SK-N-SH treated with all-trans-retinoic acid at 6 μM for 48 hours (cell line): Measurements from ENCODE around the gene AP1G2.
"Not testable (repeated sequence)": the region's sequence is repeated elsewhere in the genome, so short reads cannot be mapped to it uniquely, and the experiment has no call there.

Source experiments
- ATAC-seq: fragments of 200-7000 bp; cut with Tn5 transposase; 3 replicates; pipeline ENCODE4 v1.9.1; 2020; ENCODE audit warnings: mild to moderate bottlenecking, moderate library complexity
- ARNTL ChIP-seq: fragments of 450-650 bp; formaldehyde crosslinking; IDR thresholded peaks from 2 replicates; pipeline ENCODE4 v1.5.0; 2020; ENCODE audit warnings: low read depth, mild to moderate bottlenecking, moderate library complexity, borderline replicate concordance
- BACH2 ChIP-seq: fragments of 250-450 bp; sonication (Bioruptor Pico); IDR thresholded peaks from 2 replicates; pipeline ENCODE4 v1.9.0; 2021; ENCODE audit warnings: mild to moderate bottlenecking, borderline replicate concordance
- CSDC2 ChIP-seq: fragments of 250-450 bp; sonication (Bioruptor Pico); IDR thresholded peaks from 2 replicates; pipeline ENCODE4 v1.5.0; 2020; ENCODE audit warnings: mild to moderate bottlenecking, moderate library complexity
- ESRRG ChIP-seq: fragments of 250-450 bp; sonication (Bioruptor Pico); IDR thresholded peaks from 2 replicates; pipeline ENCODE4 v1.6.1; 2021; ENCODE audit warnings: mild to moderate bottlenecking
- GLIS3 ChIP-seq: fragments of 250-450 bp; sonication (Bioruptor Pico); IDR thresholded peaks from 2 replicates; pipeline ENCODE4 v1.5.0; 2020; ENCODE audit warnings: mild to moderate bottlenecking, moderate library complexity
- ISL1 ChIP-seq: fragments of 250-450 bp; sonication (Bioruptor Pico); IDR thresholded peaks from 2 replicates; pipeline ENCODE4 v2.1.2; 2022; ENCODE audit warnings: mild to moderate bottlenecking, moderate library complexity
- OSR1 ChIP-seq: fragments of 250-450 bp; sonication (Bioruptor Pico); IDR thresholded peaks from 2 replicates; pipeline ENCODE4 v1.8.0; 2022; ENCODE audit warnings: moderate library complexity, mild to moderate bottlenecking, inconsistent platforms
- PPARA ChIP-seq: fragments of 250-450 bp; sonication (Bioruptor Pico); IDR thresholded peaks from 2 replicates; pipeline ENCODE4 v1.5.0; 2020; ENCODE audit warnings: mild to moderate bottlenecking, borderline replicate concordance
- RARB ChIP-seq: fragments of 250-450 bp; sonication (Bioruptor Pico); IDR thresholded peaks from 2 replicates; pipeline ENCODE4 v1.8.0; 2021; ENCODE audit warnings: mild to moderate bottlenecking, moderate library complexity
- SNAI2 ChIP-seq: fragments of 250-450 bp; sonication (Bioruptor Pico); IDR thresholded peaks from 2 replicates; pipeline ENCODE4 v1.5.0; 2020; ENCODE audit warnings: mild to moderate bottlenecking, moderate library complexity
- TCF4 ChIP-seq: fragments of 250-450 bp; sonication (Bioruptor Pico); IDR thresholded peaks from 2 replicates; pipeline ENCODE4 v1.8.0; 2021; ENCODE audit warnings: mild to moderate bottlenecking, moderate library complexity, borderline replicate concordance
- TOX ChIP-seq: fragments of 250-450 bp; sonication (Bioruptor Pico); IDR thresholded peaks from 2 replicates; pipeline ENCODE4 v1.8.0; 2021; ENCODE audit warnings: mild to moderate bottlenecking, moderate library complexity, borderline replicate concordance
- ZC3H10 ChIP-seq: fragments of 250-450 bp; sonication (Bioruptor Pico); IDR thresholded peaks from 2 replicates; pipeline ENCODE4 v1.5.1; 2021; ENCODE audit warnings: mild to moderate bottlenecking, moderate library complexity
- ZFP3 ChIP-seq: fragments of 250-450 bp; sonication (Bioruptor Pico); IDR thresholded peaks from 2 replicates; pipeline ENCODE4 v1.5.0; 2020; ENCODE audit warnings: mild to moderate bottlenecking, moderate library complexity
- ZFP30 ChIP-seq: fragments of 450-650 bp; formaldehyde crosslinking; IDR thresholded peaks from 2 replicates; pipeline ENCODE4 v1.5.0; 2022; ENCODE audit warnings: mild to moderate bottlenecking, moderate library complexity
- ZNF565 ChIP-seq: fragments of 450-650 bp; formaldehyde crosslinking; conservative IDR thresholded peaks from 2 replicates; pipeline ENCODE4 v1.5.0; 2020; ENCODE audit warnings: low read depth, mild to moderate bottlenecking, moderate library complexity
- ZNF70 ChIP-seq: fragments of 450-650 bp; formaldehyde crosslinking; IDR thresholded peaks from 2 replicates; pipeline ENCODE4 v1.5.0; 2020; ENCODE audit warnings: mild to moderate bottlenecking, moderate library complexity
- ZNF8 ChIP-seq: fragments of 450-650 bp; formaldehyde crosslinking; IDR thresholded peaks from 2 replicates; pipeline ENCODE4 v1.5.0; 2020; ENCODE audit warnings: mild to moderate bottlenecking, moderate library complexity
- TF ChIP-seq, protein P1 (sequence below): fragments of 250-450 bp; sonication (Bioruptor Pico); IDR thresholded peaks from 2 replicates; pipeline ENCODE4 v1.8.0; 2020; ENCODE audit warnings: mild to moderate bottlenecking, moderate library complexity, borderline replicate concordance
- TF ChIP-seq, protein P2 (sequence below): fragments of 250-450 bp; sonication (Bioruptor Pico); IDR thresholded peaks from 2 replicates; pipeline ENCODE4 v1.8.0; 2021; ENCODE audit warnings: low read depth, mild to moderate bottlenecking, moderate library complexity, borderline replicate concordance
- TF ChIP-seq, protein P3 (sequence below): fragments of 250-450 bp; sonication (Bioruptor Pico); IDR thresholded peaks from 2 replicates; pipeline ENCODE4 v1.5.1; 2020; ENCODE audit warnings: low read depth, mild to moderate bottlenecking, moderate library complexity
- TF ChIP-seq, protein P4 (sequence below): fragments of 250-450 bp; sonication (Bioruptor Pico); IDR thresholded peaks from 2 replicates; pipeline ENCODE4 v1.5.0; 2020; ENCODE audit warnings: mild to moderate bottlenecking, moderate library complexity
- TF ChIP-seq, protein P5 (sequence below): fragments of 250-450 bp; sonication (Bioruptor Pico); IDR thresholded peaks from 2 replicates; pipeline ENCODE4 v1.5.1; 2021; ENCODE audit warnings: mild to moderate bottlenecking, moderate library complexity

AP1G2 gene

DNA sequence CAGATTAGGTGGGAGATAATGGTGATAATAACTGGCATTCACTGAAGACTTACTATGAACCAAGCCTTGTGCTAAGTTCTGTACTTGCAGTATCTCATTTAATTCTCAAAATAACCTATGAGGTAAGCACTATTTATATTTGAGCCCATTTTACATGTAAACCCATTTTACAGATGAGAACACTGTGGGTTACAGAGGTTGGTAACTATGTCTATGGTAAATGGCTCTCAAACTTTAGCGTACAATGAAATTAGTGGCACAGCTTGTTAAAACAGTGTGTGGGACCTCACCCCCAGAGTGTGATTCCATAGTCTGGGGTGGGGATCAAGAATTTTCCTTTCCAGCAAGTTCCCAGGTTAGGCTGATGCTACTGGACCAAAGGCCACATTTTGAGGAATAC lies 33.2 kb upstream of the AP1G2 start:
- ATAC-seq, result no peak
- TF ChIP-seq BACH2 (CRISPR knock-in tag), result no peak
- TF ChIP-seq ARNTL (CRISPR knock-in tag), result no peak
- TF ChIP-seq, protein P1, sequence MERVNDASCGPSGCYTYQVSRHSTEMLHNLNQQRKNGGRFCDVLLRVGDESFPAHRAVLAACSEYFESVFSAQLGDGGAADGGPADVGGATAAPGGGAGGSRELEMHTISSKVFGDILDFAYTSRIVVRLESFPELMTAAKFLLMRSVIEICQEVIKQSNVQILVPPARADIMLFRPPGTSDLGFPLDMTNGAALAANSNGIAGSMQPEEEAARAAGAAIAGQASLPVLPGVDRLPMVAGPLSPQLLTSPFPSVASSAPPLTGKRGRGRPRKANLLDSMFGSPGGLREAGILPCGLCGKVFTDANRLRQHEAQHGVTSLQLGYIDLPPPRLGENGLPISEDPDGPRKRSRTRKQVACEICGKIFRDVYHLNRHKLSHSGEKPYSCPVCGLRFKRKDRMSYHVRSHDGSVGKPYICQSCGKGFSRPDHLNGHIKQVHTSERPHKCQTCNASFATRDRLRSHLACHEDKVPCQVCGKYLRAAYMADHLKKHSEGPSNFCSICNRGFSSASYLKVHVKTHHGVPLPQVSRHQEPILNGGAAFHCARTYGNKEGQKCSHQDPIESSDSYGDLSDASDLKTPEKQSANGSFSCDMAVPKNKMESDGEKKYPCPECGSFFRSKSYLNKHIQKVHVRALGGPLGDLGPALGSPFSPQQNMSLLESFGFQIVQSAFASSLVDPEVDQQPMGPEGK (CRISPR knock-in tag), result no peak
- TF ChIP-seq ISL1 (CRISPR knock-in tag), result no peak
- TF ChIP-seq, protein P2, sequence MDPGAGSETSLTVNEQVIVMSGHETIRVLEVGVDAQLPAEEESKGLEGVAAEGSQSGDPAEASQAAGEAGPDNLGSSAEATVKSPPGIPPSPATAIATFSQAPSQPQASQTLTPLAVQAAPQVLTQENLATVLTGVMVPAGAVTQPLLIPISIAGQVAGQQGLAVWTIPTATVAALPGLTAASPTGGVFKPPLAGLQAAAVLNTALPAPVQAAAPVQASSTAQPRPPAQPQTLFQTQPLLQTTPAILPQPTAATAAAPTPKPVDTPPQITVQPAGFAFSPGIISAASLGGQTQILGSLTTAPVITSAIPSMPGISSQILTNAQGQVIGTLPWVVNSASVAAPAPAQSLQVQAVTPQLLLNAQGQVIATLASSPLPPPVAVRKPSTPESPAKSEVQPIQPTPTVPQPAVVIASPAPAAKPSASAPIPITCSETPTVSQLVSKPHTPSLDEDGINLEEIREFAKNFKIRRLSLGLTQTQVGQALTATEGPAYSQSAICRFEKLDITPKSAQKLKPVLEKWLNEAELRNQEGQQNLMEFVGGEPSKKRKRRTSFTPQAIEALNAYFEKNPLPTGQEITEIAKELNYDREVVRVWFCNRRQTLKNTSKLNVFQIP (CRISPR knock-in tag), result no peak
- no peak for TF ChIP-seq ESRRG (CRISPR knock-in tag)
- no peak for TF ChIP-seq TCF4 (CRISPR knock-in tag)
- TF ChIP-seq ZFP3 (CRISPR knock-in tag), result no peak
- TF ChIP-seq, protein P3, sequence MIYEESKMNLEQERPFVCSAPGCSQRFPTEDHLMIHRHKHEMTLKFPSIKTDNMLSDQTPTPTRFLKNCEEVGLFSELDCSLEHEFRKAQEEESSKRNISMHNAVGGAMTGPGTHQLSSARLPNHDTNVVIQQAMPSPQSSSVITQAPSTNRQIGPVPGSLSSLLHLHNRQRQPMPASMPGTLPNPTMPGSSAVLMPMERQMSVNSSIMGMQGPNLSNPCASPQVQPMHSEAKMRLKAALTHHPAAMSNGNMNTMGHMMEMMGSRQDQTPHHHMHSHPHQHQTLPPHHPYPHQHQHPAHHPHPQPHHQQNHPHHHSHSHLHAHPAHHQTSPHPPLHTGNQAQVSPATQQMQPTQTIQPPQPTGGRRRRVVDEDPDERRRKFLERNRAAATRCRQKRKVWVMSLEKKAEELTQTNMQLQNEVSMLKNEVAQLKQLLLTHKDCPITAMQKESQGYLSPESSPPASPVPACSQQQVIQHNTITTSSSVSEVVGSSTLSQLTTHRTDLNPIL (CRISPR knock-in tag), result no peak
- TF ChIP-seq RARB (CRISPR knock-in tag), result no peak
- no peak for TF ChIP-seq GLIS3
- TF ChIP-seq, protein P4, sequence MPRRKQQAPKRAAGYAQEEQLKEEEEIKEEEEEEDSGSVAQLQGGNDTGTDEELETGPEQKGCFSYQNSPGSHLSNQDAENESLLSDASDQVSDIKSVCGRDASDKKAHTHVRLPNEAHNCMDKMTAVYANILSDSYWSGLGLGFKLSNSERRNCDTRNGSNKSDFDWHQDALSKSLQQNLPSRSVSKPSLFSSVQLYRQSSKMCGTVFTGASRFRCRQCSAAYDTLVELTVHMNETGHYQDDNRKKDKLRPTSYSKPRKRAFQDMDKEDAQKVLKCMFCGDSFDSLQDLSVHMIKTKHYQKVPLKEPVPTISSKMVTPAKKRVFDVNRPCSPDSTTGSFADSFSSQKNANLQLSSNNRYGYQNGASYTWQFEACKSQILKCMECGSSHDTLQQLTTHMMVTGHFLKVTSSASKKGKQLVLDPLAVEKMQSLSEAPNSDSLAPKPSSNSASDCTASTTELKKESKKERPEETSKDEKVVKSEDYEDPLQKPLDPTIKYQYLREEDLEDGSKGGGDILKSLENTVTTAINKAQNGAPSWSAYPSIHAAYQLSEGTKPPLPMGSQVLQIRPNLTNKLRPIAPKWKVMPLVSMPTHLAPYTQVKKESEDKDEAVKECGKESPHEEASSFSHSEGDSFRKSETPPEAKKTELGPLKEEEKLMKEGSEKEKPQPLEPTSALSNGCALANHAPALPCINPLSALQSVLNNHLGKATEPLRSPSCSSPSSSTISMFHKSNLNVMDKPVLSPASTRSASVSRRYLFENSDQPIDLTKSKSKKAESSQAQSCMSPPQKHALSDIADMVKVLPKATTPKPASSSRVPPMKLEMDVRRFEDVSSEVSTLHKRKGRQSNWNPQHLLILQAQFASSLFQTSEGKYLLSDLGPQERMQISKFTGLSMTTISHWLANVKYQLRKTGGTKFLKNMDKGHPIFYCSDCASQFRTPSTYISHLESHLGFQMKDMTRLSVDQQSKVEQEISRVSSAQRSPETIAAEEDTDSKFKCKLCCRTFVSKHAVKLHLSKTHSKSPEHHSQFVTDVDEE (CRISPR knock-in tag), result no peak
- TF ChIP-seq ZC3H10 (CRISPR knock-in tag), result no peak
- TF ChIP-seq PPARA (CRISPR knock-in tag), result no peak
- TF ChIP-seq ZFP30, result no peak
- no peak for TF ChIP-seq ZNF565 (CRISPR knock-in tag)
- TF ChIP-seq TOX (CRISPR knock-in tag), result no peak
- no peak for TF ChIP-seq SNAI2
- TF ChIP-seq ZNF8 (CRISPR knock-in tag), result no peak
- no peak for TF ChIP-seq OSR1

DNA sequence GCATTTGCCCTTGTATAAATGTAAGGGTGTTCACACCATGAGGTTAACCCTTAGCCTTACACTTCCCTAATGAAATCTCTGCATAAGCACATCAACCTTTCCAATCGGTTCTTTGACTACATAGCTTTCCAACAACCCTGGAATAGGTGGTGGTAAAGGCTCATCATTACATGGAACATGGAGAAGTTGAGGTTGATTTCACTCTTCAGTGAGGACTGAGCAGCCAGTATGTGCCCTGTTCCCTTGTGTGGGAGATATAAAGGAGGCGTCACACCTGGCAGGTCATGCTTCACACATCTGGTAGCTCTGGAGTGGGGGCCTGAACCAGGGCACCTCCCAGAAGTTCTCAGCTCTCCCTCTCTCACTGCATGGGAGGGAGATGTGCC lies 32.7 kb upstream of the AP1G2 start:
- ATAC-seq, result no peak

DNA sequence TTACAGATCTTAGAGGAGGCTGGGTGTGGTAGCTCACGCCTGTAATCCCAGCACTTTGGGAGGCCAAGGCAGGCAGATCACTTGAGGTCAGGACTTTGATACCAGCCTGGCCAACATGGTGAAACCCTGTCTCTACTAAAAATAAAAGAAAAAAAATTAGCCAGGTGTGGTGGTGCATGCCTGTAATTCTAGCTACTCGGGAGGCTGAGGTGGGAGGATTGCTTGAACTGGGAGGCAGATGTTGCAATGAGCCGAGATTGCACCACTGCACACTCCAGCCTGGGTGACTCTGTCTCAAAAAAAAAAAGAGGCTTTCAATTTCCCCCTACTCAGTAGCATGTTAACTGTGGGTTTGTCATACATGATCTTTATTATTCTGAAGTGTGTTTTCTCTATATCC lies 26.6 kb upstream of the AP1G2 start:
- not testable (repeated sequence) for ATAC-seq

More for the DNA sequence above, 32.7 kb upstream of the AP1G2 start:
- TF ChIP-seq SNAI2 (no peak), ZNF565 (CRISPR knock-in tag) (no peak), BACH2 (CRISPR knock-in tag) (no peak), TOX (CRISPR knock-in tag) (no peak), ZC3H10 (CRISPR knock-in tag) (no peak), RARB (CRISPR knock-in tag) (no peak), ZNF70 (CRISPR knock-in tag) (no peak), ZFP30 (no peak), ZFP3 (CRISPR knock-in tag) (no peak), CSDC2 (CRISPR knock-in tag) (no peak)
- TF ChIP-seq, protein P5, sequence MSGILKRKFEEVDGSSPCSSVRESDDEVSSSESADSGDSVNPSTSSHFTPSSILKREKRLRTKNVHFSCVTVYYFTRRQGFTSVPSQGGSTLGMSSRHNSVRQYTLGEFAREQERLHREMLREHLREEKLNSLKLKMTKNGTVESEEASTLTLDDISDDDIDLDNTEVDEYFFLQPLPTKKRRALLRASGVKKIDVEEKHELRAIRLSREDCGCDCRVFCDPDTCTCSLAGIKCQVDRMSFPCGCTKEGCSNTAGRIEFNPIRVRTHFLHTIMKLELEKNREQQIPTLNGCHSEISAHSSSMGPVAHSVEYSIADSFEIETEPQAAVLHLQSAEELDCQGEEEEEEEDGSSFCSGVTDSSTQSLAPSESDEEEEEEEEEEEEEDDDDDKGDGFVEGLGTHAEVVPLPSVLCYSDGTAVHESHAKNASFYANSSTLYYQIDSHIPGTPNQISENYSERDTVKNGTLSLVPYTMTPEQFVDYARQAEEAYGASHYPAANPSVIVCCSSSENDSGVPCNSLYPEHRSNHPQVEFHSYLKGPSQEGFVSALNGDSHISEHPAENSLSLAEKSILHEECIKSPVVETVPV (CRISPR knock-in tag), result no peak
